Measurements from ENCODE around the gene S100A1. TPM values are rescaled to one million over a fixed set of nuclear protein-coding genes. Genes with fewer than 3 reads are reported as not detected.
"Not testable (repeated sequence)": the region's sequence is repeated elsewhere in the genome, so short reads cannot be mapped to it uniquely, and the experiment has no call there.

The S100A1 gene
- total RNA-seq, 1 experiment from 2014 or later: 1.3 TPM

GRCh38 chr1:153639280-153639679 lies 11.0 kb downstream of the S100A1 start:
- peaks cover 81% of the 10 kb centered on the region for H3K36me3 Mint-ChIP-seq
- TF ChIP-seq CDX4 (CRISPR knock-in tag; IDR thresholded peaks at IDR 0.05; ENCODE audit: borderline replicate concordance) (no peak), IRF1 (CRISPR knock-in tag; IDR thresholded peaks at IDR 0.05) (no peak), PRDM15 (CRISPR knock-in tag; IDR thresholded peaks at IDR 0.05) (no peak), SOX15 (CRISPR knock-in tag; IDR thresholded peaks at IDR 0.05) (no peak), CBFB (CRISPR knock-in tag; IDR thresholded peaks at IDR 0.05; ENCODE audit: low read depth) (no peak), SP1 (CRISPR knock-in tag; conservative IDR thresholded peaks at IDR 0.05) (no peak), ZNF396 (CRISPR knock-in tag; IDR thresholded peaks at IDR 0.05; ENCODE audit: borderline replicate concordance) (no peak), PREB (CRISPR knock-in tag; IDR thresholded peaks at IDR 0.05; ENCODE audit: borderline replicate concordance) (no peak)
- ChIA-PET CTCF (interaction anchor here (1.1 kb wide), 1 partner anchor 106 kb away, joined by 3 read pairs; no protein-coding TSS in a partner anchor), POLR2A (interaction anchor here (0.5 to 1.6 kb wide), 2 partner anchors 13 to 71 kb away, joined by 3 to 6 read pairs; no protein-coding TSS in a partner anchor)
- DNase-seq (ENCODE audit: low spot score) (no peak), ATAC-seq (no peak)
- no peaks in the 10 kb centered on the region for H3K27me3 Mint-ChIP-seq (ENCODE audit: low read depth)
- no peak overlapping the region for H3K4me3 Mint-ChIP-seq
- peaks cover 9% of the 10 kb centered on the region; the same call in 1 of the 2 replicates for H3K4me1 Mint-ChIP-seq
- H3K9me3 Mint-ChIP-seq: no peaks in the 10 kb centered on the region
- no peak overlapping the region for H3K27ac Mint-ChIP-seq

- not testable (repeated sequence) for H3K4me1 Mint-ChIP-seq, ATAC-seq
Observed at GRCh38 chr1:153640213-153640612, 12.0 kb downstream of the S100A1 start.

GRCh38 chr1:153640861-153641260 lies 12.6 kb downstream of the S100A1 start:
- no peaks in the 10 kb centered on the region for H3K9me3 Mint-ChIP-seq
- DNase-seq (ENCODE audit: low spot score) (no peak), ATAC-seq (no peak)
- no peak overlapping the region for H3K4me3 Mint-ChIP-seq
- H3K27me3 Mint-ChIP-seq (ENCODE audit: low read depth): no peaks in the 10 kb centered on the region
- ChIA-PET CTCF (interaction anchor here (0.8 kb wide), 1 partner anchor 13 kb away, joined by 4 read pairs; the partner anchor contains the start of gene S100A13), POLR2A (no interaction called here)
- 0 out of 2 replicates have a peak, but pooled peaks cover 4% of the 10 kb centered on the region for H3K4me1 Mint-ChIP-seq
- peaks cover 90% of the 10 kb centered on the region for H3K36me3 Mint-ChIP-seq
- no peak overlapping the region for H3K27ac Mint-ChIP-seq
- TF ChIP-seq IRF2 (CRISPR knock-in tag; IDR thresholded peaks at IDR 0.05; ENCODE audit: borderline replicate concordance, low read depth): no peak
- TF ChIP-seq ZNF671 (CRISPR knock-in tag; IDR thresholded peaks at IDR 0.05): no peak
- no peak for TF ChIP-seq ATF2 (CRISPR knock-in tag; IDR thresholded peaks at IDR 0.05; ENCODE audit: borderline replicate concordance, low read depth)
- no peak for TF ChIP-seq E2F4 (CRISPR knock-in tag; IDR thresholded peaks at IDR 0.05; ENCODE audit: borderline replicate concordance, low read depth)
- no peak for TF ChIP-seq MYBL2 (CRISPR knock-in tag; IDR thresholded peaks at IDR 0.05)
- TF ChIP-seq CTCF (IDR thresholded peaks at IDR 0.05): no peak
- no peak for TF ChIP-seq NFE2L1 (CRISPR knock-in tag; IDR thresholded peaks at IDR 0.05)
- TF ChIP-seq ZNF425 (CRISPR knock-in tag; conservative IDR thresholded peaks at IDR 0.05): no peak

More at GRCh38 chr1:153640213-153640612, 12.0 kb downstream of the S100A1 start:
- not testable (repeated sequence) for H3K9me3 Mint-ChIP-seq; H3K4me3 Mint-ChIP-seq; DNase-seq (ENCODE audit: low spot score); H3K27ac Mint-ChIP-seq; H3K27me3 Mint-ChIP-seq (ENCODE audit: low read depth)
- POLR2A ChIA-PET: interaction anchor here (1.6 kb wide), 1 partner anchor 13 kb away, joined by 6 read pairs; no protein-coding TSS in a partner anchor
- peaks cover 87% of the 10 kb centered on the region for H3K36me3 Mint-ChIP-seq
- CTCF ChIA-PET: interaction anchor here (0.8 to 1.1 kb wide), 2 partner anchors 13 to 107 kb away, joined by 3 to 4 read pairs; partner anchors contain the start of gene S100A13
